SK-MEL-5 (cell line): Measurements from ENCODE around the gene GABRG3. TPM values are rescaled to one million over a fixed set of nuclear protein-coding genes. Genes with fewer than 3 reads are reported as not detected.

Experiments used
- DNase-seq: peaks from one replicate; pipeline ENCODE4 v3.0.0-alpha.2; 2016; ENCODE audit warnings: low read depth, low spot score
- in situ Hi-C: cut with HindIII; loops from 2 replicates; pipeline ENCODE4 v1.10.0; 2016; ENCODE audit warnings: low sequenced_read_pairs, high pct_unique_total_duplicates, low pct_unique_long_range_greater_than_20kb
- total RNA-seq: library from RNA; depleted of rRNA; stranded (reverse); fragments of >200 nt; shearing (Covaris generic); gene quantifications from 2 replicates; pipeline ENCODE4 v1.2.3, GENCODE V29; 2014

The GABRG3 gene
- total RNA-seq, 1 experiment from 2014 or later = 6.3 TPM

DNA sequence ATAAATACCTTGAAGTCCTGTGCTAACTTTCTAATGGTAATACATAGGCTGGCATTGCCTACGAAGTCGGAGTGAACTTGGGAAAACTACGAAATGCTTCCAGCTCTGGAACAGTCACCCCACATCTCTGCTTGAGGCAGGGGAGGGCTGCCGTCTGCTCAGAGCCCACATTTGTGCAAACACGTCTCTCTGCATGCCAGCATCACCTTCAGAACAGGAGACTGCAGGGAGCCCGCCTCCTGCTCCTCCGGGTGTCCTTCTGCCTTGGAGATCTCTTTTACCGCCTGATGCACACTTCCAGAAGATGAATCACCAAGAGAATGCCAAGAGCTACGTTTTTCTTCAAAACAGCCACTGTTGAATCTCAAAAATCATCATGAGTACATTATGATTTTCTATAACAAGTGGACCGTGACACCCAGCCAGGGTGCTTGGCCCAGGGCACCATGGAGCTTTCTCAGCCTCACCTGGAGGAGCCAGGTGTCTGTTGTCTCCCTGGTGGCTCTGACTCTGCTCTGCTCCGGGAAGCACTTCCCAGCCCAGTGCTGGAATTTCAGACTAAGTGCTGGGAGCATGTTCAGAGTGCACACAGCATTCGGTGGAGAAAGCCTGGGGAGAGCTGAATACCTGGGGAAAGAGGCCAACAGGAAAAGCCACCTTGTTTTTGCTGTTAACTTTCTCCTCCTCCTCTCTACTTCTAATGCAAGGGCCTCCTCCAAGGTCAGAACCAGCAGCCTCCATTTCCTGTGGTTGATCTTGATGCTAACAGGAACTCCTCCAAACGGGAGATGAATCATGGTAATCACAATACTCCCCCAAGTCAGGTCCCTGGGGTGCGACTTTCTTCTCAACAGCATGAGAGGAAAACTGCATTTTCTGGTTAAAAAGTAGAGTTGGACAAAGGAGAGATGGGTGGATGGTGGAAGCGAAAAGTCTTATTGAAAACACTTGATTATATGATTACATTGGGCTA lies 467.7 kb downstream of the GABRG3 start:
- no peak for DNase-seq

DNA sequence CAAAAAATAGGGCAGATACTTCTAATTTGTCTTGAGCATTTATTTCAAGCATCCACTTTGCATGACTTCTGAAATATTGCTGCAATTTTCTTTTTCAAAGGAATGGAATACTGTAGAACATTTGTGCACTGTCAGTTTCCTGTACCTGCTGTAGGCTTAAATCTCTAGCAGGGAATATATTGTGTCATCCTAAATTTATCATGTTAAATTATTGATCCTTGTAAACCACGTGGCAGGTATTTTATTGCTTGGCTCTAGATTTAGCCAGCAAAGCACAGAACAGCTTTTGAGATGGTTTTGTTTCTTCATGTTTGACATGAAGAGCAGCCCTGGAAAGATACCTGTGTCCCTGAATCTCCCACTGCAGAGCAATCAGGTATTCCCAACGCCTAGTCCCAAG lies 470.1 kb downstream of the GABRG3 start:
- DNase-seq = no peak
- in situ Hi-C loops = no loop called here

More for the DNA sequence above, 467.7 kb downstream of the GABRG3 start:
- in situ Hi-C loops = no loop called here

DNA sequence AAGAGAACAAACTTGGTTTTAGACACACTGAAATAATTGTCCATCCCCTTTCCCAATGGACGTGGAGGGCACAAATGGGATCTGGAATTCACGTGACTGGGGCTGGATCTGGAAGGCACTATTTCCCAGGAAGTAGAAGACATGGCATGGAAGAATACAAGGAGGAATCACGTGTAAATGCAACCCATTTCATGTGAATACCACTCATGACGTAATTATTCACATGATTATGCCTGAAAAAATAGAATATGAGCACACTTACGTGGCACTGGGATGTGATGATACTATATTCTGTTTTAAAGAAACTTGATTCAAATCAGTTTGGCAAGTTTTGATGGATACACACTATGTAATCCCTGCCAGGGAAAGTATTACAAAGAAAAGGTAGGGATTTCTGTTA lies 477.3 kb downstream of the GABRG3 start:
- in situ Hi-C loops = no loop called here

DNA sequence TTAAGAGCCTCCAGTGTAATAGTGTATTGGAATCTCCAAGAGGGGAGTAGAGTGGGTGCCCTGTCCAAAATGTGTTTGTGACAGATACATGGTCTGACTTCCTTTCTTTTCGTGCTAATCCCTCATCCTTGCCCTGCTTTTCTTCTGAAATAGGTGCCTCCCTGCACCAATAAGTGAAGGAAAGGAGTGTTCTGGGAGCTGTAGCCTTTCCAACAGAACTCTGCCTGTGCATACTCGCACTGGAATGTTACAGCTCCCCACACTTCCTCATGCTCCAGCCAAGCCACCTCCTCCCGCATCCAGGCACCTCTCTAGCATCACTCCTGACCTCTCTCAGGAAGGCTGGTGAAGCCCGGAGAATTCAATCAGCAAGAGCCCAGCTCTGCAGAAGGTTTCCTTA lies 478.0 kb downstream of the GABRG3 start:
- no peak for DNase-seq
- in situ Hi-C loops = no loop called here

More for the DNA sequence above, 477.3 kb downstream of the GABRG3 start:
- DNase-seq = no peak

DNA sequence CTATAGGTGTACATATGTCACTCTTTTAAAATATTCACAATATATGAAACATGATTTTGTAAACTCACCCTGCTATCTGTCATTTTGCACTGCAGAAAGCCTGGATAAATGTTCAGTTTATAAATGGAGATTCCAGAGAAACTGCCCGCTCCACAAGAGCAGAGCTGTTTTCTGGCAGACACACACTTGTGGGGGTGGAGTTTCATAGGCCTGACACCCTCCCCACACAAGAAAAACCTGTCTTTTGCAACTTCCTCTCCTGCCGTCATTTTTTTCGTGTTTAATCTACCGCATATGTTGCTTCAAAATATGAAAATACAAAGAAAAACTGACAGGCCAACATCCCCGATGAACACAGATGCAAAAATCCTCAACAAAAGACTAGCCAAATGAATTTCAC lies 479.0 kb downstream of the GABRG3 start:
- in situ Hi-C loops = no loop called here

DNA sequence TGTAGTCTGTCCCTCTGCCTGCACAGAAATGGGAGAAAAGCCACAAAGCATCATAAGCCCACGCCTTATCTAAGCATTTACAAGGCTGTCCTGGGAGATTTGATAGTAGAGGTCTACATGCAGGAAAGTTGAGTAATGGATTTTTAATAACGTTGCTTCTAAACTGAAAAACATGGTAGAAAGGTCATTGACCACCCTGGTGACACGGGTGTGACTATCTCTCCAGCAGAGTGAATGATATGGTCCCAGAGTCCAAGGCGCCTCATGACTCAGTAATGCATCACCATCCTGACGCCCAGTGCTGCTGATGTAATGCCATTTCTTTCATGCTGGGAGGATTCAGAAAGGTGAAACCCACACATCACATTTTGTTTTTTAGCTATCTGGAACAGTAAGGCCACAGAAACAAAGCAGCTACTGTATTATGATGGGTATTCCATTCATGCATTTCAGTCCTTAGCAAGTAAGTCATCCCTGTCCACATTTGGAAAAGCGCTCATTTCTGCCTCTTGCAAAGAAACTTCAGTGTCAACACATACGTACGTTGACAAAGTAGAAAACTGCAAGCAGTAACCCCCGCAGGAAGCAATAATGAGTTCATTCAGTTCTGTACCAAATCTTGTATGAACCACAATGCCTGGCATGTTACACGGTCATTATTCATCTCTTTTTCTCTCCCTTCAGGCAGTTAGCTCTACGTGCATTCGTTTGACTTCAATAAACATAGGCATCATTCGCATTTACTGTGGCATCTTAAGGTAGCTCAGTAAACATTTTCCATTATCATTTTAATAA lies 483.5 kb downstream of the GABRG3 start:
- in situ Hi-C loops = no loop called here
- DNase-seq = peak; percentile 98

More for the DNA sequence above, 479.0 kb downstream of the GABRG3 start:
- no peak for DNase-seq

DNA sequence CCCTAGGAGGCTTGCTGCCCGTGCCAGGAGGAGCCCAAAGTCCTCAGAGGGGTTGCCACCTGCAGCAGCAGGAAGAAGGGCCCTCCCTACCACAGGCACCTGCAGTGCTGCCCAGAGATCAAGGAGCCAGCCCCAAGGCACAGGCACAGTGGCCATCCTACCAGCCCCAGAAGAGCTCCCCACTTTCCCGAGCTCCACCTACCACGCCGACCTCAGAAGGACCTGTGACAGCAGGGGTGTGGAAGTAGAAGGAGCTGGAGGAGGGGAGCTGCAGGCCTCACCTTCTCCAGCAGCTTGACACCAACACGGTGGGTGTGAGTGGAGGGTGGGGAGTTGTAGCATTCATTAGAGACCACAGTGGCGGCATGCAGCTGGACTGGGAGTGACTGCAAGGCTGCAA lies 485.8 kb downstream of the GABRG3 start:
- no peak for DNase-seq
- in situ Hi-C loops = no loop called here

DNA sequence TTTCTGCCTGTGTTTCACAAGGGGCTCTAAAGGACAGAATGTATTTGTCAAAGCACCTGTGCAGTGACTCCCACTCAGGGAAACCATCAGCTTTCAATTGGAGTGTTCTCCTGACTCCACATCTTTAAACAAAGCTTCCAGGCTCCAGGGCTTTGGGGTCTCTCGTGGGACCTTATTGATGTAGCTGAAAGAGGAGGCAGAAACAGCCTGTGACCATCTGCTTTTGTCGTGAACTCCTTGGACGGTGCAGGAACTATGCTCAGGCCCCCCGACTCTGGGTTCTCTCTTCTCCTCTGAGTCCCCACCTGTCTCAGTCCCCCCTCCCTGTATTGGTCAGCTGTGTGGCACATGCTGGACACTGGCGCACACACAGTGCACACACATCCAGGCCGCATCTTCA lies 486.8 kb downstream of the GABRG3 start:
- in situ Hi-C loops = no loop called here
- no peak for DNase-seq

DNA sequence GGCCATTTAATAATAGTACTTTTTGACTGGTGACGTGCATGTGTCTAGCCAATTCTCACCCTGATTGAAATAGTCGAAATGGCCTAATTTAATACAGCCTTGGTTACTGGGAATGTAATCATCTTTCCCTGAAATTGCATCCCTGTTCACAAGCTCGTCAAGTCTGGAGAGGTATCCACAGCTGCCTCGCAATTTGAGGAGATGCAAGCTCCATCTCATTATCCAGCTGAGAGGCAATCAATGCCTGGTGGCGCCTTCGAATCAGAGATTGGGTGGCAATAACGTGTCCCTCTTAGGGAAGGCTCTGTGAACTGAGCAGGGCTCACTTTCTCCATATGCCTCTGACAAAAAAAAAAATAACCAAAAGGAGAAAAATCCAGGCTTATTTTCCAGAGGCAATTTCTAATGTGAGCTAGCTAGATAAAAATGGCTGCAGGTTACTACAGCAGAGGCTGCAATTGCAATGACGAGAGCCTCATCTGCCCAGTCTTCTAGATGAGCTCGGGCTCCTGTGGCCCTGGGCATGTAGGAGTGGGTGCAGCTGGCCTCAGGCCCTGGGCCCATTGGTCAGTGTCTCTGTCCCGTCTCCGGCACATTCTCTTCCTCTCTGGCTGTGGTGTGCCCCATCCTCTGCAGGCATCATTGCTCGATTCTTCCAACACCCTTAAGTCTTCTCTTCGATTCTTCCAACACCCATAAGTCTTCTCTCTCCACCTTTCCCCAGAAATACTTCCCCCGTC lies 487.5 kb downstream of the GABRG3 start:
- in situ Hi-C loops = no loop called here
- no peak for DNase-seq

DNA sequence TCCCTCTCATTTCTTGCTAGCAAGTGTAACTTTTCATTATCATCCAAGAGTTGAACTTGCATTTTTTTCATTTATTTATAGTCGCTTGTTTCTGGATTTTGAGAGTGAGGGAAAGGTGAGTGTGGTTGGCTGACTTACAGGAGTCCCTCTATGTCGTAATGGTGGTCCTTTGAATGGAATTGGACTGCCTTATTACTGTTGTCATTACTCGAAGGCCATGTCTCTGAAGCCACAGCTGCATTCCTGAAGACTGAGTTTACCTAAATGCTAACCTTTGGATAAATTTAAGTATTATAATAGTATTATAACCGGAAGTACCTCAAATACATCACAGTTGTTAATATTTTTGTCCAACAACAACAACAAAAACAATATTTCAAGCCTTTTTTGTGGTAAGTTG lies 488.9 kb downstream of the GABRG3 start:
- in situ Hi-C loops = no loop called here

DNA sequence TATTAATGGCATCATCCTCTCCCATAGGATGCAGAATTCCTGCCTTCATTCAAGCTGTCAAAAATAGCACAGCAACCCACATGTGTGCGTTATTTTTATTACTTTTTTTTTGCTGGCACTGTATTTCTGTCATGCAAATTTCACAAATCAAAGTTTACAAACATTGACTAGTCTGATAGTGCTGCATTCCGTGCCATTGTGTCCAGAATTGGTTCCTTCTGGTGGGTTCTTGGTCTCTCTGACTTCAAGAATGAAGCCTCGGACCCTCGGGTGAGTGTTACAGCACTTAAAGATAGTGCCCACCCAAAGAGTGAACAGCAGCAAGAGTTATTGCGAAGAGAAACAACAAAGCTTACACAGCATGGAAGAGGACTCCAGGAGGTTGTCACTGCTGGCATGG lies 490.2 kb downstream of the GABRG3 start:
- no peak for DNase-seq
- in situ Hi-C loops = no loop called here

More for the DNA sequence above, 488.9 kb downstream of the GABRG3 start:
- DNase-seq = no peak

DNA sequence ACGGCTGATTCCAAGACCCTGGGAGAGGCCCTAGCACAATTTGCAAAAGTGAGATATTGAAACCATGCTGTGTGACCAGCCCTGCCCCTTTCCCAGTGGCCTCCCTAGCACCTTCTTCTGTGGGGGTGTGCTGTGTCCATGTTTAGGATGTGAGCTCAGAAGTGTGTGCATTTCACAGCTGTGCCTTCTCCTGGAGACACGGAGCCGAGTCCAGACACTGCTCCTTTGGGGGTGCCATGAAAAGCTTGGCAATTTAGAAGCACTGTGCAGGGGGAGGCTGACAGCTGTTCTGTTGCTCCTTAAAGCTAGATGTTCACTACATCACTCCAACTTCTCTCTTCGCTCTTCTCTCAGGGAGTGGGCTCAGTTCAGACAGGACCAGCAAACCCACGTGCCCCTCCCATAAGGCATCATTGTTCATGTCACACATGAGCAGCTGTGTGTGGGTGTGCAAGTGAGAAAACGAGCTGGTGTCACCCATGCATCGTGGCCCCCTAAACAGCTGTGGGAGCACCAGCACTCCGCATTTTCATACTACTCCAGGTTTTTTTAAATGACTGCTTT lies 492.6 kb downstream of the GABRG3 start:
- DNase-seq = no peak
- in situ Hi-C loops = no loop called here

DNA sequence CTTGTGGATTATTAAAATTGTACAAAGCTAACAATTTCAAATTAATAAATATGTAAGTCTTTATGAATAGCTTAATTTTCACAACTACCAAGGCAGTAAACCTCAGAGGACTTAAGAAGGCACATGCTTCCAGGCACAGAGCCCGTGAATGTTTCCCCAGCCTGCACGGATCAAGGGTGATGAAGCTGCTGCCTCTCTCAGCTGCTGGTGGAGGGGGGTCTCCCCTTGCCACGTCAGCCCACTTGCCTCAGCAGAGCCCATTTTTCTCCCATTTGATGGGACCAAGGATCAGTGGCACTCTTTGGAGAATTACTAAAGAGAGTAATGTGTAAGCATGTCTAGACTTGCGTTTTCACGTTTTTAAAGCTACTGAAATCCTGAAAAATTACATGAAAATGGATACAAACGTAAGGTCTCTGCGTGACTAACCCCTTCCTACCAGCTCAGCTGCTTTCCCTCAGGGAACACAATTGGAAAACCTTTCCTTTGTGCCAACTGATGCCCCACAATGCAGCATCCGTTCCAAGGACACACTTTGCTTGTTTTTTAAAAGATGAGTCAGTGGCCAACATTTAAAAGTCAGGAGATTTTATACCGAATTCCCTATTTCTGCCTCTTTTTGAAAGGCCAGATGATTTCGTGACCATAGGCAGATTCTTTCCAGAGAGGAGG lies 494.1 kb downstream of the GABRG3 start:
- DNase-seq = no peak
- in situ Hi-C loops = no loop called here

DNA sequence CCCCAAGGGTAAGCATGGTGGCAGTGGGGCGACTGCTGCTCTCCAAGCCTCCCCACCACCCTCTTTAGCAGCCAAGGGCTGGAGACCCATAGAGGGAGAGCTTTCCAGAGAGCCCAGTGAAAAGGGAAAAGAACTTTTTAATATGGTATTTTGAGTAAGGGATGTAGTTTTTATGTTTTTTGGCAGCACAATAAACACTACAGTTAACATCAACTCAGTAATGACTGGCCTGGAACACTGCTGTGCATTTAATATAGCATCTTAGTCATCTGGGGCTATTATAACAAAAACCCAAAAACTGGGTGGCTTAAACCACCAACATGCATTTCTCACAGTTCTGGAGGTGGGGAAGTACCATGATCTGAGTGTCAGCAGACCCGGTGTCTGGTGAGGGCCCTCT lies 495.8 kb downstream of the GABRG3 start:
- in situ Hi-C loops = no loop called here
- no peak for DNase-seq

DNA sequence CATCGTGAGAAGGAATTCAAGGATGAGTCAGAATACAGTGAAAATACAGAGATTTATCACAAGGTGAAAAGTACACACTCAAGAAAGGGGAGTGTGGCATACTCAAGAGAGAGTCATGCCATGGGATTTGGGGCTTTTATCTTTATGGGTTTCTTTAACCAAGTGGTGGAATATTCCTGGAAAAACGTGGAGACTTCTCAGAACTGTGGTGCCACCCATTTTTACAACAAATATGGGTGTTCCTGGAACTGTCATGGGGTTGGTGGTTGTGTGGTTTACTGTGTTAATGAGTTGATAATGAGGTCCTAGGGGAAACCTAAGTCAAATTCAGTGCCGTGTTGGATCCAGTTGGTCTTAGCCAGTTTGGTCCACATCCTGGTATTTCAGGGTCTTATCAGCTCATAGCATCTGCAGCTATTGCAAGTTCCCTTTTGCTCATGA lies 497.2 kb downstream of the GABRG3 start:
- in situ Hi-C loops = no loop called here

DNA sequence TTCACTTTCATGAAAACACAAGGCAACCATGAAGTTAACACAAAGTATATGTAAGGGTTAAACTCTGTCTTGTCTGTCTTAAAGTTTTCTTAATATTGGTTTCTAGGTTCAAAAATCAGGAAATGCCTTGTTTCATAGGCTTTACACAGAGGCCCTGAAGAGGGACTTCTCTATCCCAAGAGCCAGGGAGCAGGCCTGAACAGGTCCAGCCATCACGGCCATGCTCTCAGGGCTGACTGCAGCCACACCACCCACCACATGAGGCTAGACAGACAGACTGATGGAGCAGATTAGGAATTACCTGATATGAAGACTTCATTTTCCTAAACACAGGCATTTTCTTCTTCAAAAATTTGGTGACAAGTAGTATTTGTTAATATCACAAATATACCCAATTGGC lies 502.9 kb downstream of the GABRG3 start:
- no peak for DNase-seq
- in situ Hi-C loops = no loop called here

More for the DNA sequence above, 497.2 kb downstream of the GABRG3 start:
- DNase-seq = no peak

DNA sequence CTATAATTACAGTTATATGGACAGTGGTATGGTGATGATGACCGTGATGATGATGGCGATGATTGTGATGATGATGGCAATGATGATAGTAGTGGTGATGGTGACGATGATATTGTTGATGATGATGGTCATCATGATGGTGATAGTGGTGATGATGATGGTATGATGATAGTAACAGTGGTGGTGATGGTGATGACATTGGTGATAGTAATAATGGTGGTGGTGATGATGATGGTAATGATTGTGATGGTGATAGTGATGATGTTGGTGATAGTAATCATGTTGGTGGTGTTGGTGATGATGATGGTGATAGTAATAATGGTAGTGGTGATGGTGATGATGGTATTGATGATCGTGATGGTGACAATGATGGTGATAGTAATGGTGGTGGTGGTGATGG lies 504.4 kb downstream of the GABRG3 start:
- in situ Hi-C loops = no loop called here
- no peak for DNase-seq
